HepG2 (cell line): Measurements from ENCODE around the gene OTOG. TPM values are rescaled to one million over a fixed set of nuclear protein-coding genes. Genes with fewer than 3 reads are reported as not detected.

Source experiments
- ATAC-seq: fragments of 200-7000 bp; cut with Tn5 transposase; 3 replicates; pipeline ENCODE4 v1.9.1; 2020; ENCODE audit warnings: mild to moderate bottlenecking, moderate library complexity
- BruUV-seq: library from RNA; stranded (reverse); fragments of 400-500 nt; replicated peaks from 2 replicates; lab custom pipeline; 2021; lab: Mats Ljungman, UMichigan
- CTCF ChIA-PET: fragments of 300-600 bp; formaldehyde crosslinking; extraction: SDS; loops from one replicate; lab custom pipeline; 2021; ENCODE audit warnings: low total read pairs, inconsistent platforms, low intra/inter-chr PET ratio; lab: Yijun Ruan, JAX
- POLR2A ChIA-PET: fragments of 350-600 bp; sonication (Branson Sonifier 250); formaldehyde crosslinking; loops from one replicate; lab custom pipeline; 2020; ENCODE audit warnings: antibody characterized with exemption, inconsistent platforms; lab: Yijun Ruan, JAX
- DNase-seq: peaks from one replicate; pipeline ENCODE4 v3.0.0-alpha.2; 2015; ENCODE audit warnings: low spot score
- FAIRE-seq: peaks from 3 replicates; lab custom pipeline; 2011; peaks lifted over from hg19 to GRCh38; lab: Jason Lieb, UNC
- H2AFZ ChIP-seq: one replicate; pipeline ENCODE4 v1.6.1; 2011; ENCODE audit warnings: low read length, inconsistent platforms
- H3K27ac ChIP-seq: fragments of 300-600 bp; 3 replicates; pipeline ENCODE4 v1.8.0; 2011; ENCODE audit warnings: mixed run types, mild to moderate bottlenecking, mixed read lengths, low read length, inconsistent platforms; ENCODE audit not compliant: insufficient read depth; ENCODE audit errors: extremely low read length
- H3K27me3 ChIP-seq, 2 experiments: fragments of 200-600 bp in 1 of 2; 2 replicates in 1 of 2; 3 replicates in 1 of 2; pipeline versions ENCODE4 v1.6.0 to v1.8.0; 2011; ENCODE audit warnings: low read length in 2 of 2, mild to moderate bottlenecking in 2 of 2, moderate library complexity in 2 of 2, inconsistent platforms in 1 of 2; ENCODE audit not compliant: insufficient read depth in 2 of 2, control insufficient read depth in 1 of 2
- H3K36me3 ChIP-seq, 2 experiments: fragments of 200-600 bp in 1 of 2; replicated peaks in 1 of 2; 2 replicates in 1 of 2; 3 replicates in 1 of 2; pipeline versions ENCODE4 v1.5.1 to v1.8.0; 2011; ENCODE audit warnings: low read length in 2 of 2, inconsistent platforms in 1 of 2; ENCODE audit not compliant: insufficient read depth in 2 of 2, control insufficient read depth in 1 of 2
- H3K4me1 ChIP-seq: 2 replicates; pipeline ENCODE4 v1.5.1; 2012; ENCODE audit warnings: low read length, inconsistent platforms; ENCODE audit not compliant: insufficient read depth
- H3K4me2 ChIP-seq: 2 replicates; pipeline ENCODE4 v1.6.0; 2011; ENCODE audit warnings: low read depth, low read length, inconsistent platforms
- H3K4me3 ChIP-seq, 3 experiments: fragments of 200-600 bp in 1 of 3; sonication (generic), shearing (Covaris generic) in 1 of 3; replicated peaks in 1 of 3; 2 replicates each; pipeline ENCODE4 v1.5.1; 2011 to 2016; ENCODE audit warnings: low read length in 3 of 3, inconsistent platforms in 2 of 3, low read depth in 2 of 3, mild to moderate bottlenecking in 2 of 3, control low read depth in 1 of 3, mixed read lengths in 1 of 3; ENCODE audit not compliant: insufficient read depth in 1 of 3
- H3K79me2 ChIP-seq: one replicate; pipeline ENCODE4 v1.6.1; 2011; ENCODE audit warnings: low read length, inconsistent platforms; ENCODE audit not compliant: insufficient read depth
- H3K9ac ChIP-seq: 2 replicates; pipeline ENCODE4 v1.6.0; 2011; ENCODE audit warnings: mild to moderate bottlenecking, low read depth, low read length, inconsistent platforms; ENCODE audit not compliant: insufficient read depth
- H3K9me3 ChIP-seq: 2 replicates; pipeline ENCODE4 v1.5.1; 2012; ENCODE audit warnings: mild to moderate bottlenecking, low read length
- H4K20me1 ChIP-seq: 2 replicates; pipeline ENCODE4 v1.6.0; 2011; ENCODE audit warnings: inconsistent platforms, mild to moderate bottlenecking, low read length, moderate library complexity; ENCODE audit not compliant: insufficient read depth
- ARID5B ChIP-seq: IDR thresholded peaks from 2 replicates; pipeline ENCODE4 v1.4.0; 2020; ENCODE audit warnings: mild to moderate bottlenecking, missing genetic modification reagents
- CREBL2 ChIP-seq: sonication (generic); formaldehyde crosslinking; IDR thresholded peaks from 2 replicates; pipeline ENCODE4 v1.8.1; 2023; ENCODE audit warnings: missing genetic modification reagents, mild to moderate bottlenecking, borderline replicate concordance
- KDM4B ChIP-seq: sonication (generic); formaldehyde crosslinking; IDR thresholded peaks from 2 replicates; pipeline ENCODE4 v1.4.0; 2020; ENCODE audit warnings: missing genetic modification reagents
- MAZ ChIP-seq, 2 experiments: sonication (generic) in 1 of 2; formaldehyde crosslinking in 1 of 2; IDR thresholded peaks; 2 replicates each; pipeline versions ENCODE4 v1.5.0 to v1.6.1; 2012 to 2020; ENCODE audit warnings: low read depth in 2 of 2, mild to moderate bottlenecking in 2 of 2, borderline replicate concordance in 1 of 2, improper control_type of control experiment in 1 of 2, low read length in 1 of 2, missing genetic modification reagents in 1 of 2, moderate library complexity in 1 of 2
- NPAS2 ChIP-seq: sonication (generic); formaldehyde crosslinking; IDR thresholded peaks from 2 replicates; pipeline ENCODE4 v1.8.0; 2022; ENCODE audit warnings: mild to moderate bottlenecking, missing genetic modification reagents, borderline replicate concordance
- SALL1 ChIP-seq: sonication (generic); formaldehyde crosslinking; IDR thresholded peaks from 2 replicates; pipeline ENCODE4 v1.8.0; 2022; ENCODE audit warnings: mild to moderate bottlenecking, missing genetic modification reagents
- TEF ChIP-seq: sonication (generic); formaldehyde crosslinking; IDR thresholded peaks from 2 replicates; pipeline ENCODE4 v1.5.0; 2020; ENCODE audit warnings: missing genetic modification reagents
- TOPORS ChIP-seq: sonication (generic); formaldehyde crosslinking; IDR thresholded peaks from 2 replicates; pipeline ENCODE4 v1.8.0; 2023; ENCODE audit warnings: mild to moderate bottlenecking, missing genetic modification reagents
- WIZ ChIP-seq: sonication (generic); formaldehyde crosslinking; IDR thresholded peaks from 2 replicates; pipeline ENCODE4 v1.5.1; 2020; ENCODE audit warnings: mild to moderate bottlenecking, missing genetic modification reagents
- ZNF317 ChIP-seq: sonication (generic); formaldehyde crosslinking; IDR thresholded peaks from 2 replicates; pipeline ENCODE4 v1.5.0; 2020; ENCODE audit warnings: mild to moderate bottlenecking, missing genetic modification reagents
- ZNF446 ChIP-seq: sonication (generic); formaldehyde crosslinking; IDR thresholded peaks from 2 replicates; pipeline ENCODE4 v1.5.0; 2020; ENCODE audit warnings: mild to moderate bottlenecking, missing genetic modification reagents
- ZNF616 ChIP-seq: sonication (generic); formaldehyde crosslinking; IDR thresholded peaks from 2 replicates; pipeline ENCODE4 v1.5.0; 2020; ENCODE audit warnings: low read depth, mild to moderate bottlenecking, missing genetic modification reagents
- ZNF749 ChIP-seq: sonication (generic); formaldehyde crosslinking; IDR thresholded peaks from 2 replicates; pipeline ENCODE4 v1.8.0; 2022; ENCODE audit warnings: mild to moderate bottlenecking, missing genetic modification reagents, moderate library complexity, borderline replicate concordance
- ZNF75D ChIP-seq: sonication (generic); formaldehyde crosslinking; IDR thresholded peaks from 2 replicates; pipeline ENCODE4 v1.8.1; 2023; ENCODE audit warnings: missing genetic modification reagents, mild to moderate bottlenecking, borderline replicate concordance
- ZNF772 ChIP-seq: sonication (generic); formaldehyde crosslinking; IDR thresholded peaks from 2 replicates; pipeline ENCODE4 v1.5.0; 2020; ENCODE audit warnings: mild to moderate bottlenecking, missing genetic modification reagents
- in situ Hi-C: cut with HindIII; loops from 2 replicates; pipeline ENCODE4 v1.10.0; 2017; ENCODE audit warnings: low pct_unique_long_range_greater_than_20kb; ENCODE audit not compliant: extremely low pct_ligation_motif_present
- intact Hi-C: fragments of 100-400 bp; cut with micrococcal nuclease; formaldehyde crosslinking; loops from one replicate; pipeline ENCODE4 v1.10.0; 2022; ENCODE audit not compliant: unreplicated experiment
- polyA plus RNA-seq, 8 experiments: library from polyadenylated mRNA; depleted of rRNA in 3 of 8; stranded (reverse) in 7 of 8; unstranded in 1 of 8; fragments of >200 nt; fragmentation: Illumina TruSeq in 4 of 8; extraction: Trizol in 4 of 8; gene quantifications; 2 replicates each; pipeline versions ENCODE4 v1.2.1 to v1.2.3, GENCODE V29; 2011 to 2016; ENCODE audit warnings: low read depth in 4 of 8, missing spikeins in 1 of 8, mixed read lengths in 1 of 8; ENCODE audit not compliant: insufficient read depth in 1 of 8
- total RNA-seq, 5 experiments: library from RNA; depleted of rRNA; stranded (reverse); fragments of >200 nt; fragmentation: Illumina TruSeq; extraction: Trizol; gene quantifications; 2 replicates each; pipeline ENCODE4 v1.2.3, GENCODE V29; 2016; ENCODE audit warnings: low read depth in 1 of 5

The OTOG gene
- total and polyA plus RNA-seq, 2 of the 13 experiments (the other 11 are each of a cell fraction or from before 2014, with no cell fraction given) = not detected

- FAIRE-seq (no peak), ATAC-seq (peak; percentile 75)
- no peaks in the 10 kb centered on the region for H3K79me2 ChIP-seq
- no peaks in the 10 kb centered on the region for H3K36me3 ChIP-seq
- H3K27me3 ChIP-seq = peaks cover 8 to 14% of the 10 kb centered on the region in 2 experiments; a peak in 3 of 5 replicates
- TF ChIP-seq ZNF772 (no peak), KDM4B (CRISPR knock-in tag) (no peak), SALL1 (CRISPR knock-in tag) (no peak), ZNF446 (CRISPR knock-in tag) (no peak), ZNF317 (no peak), TOPORS (no peak), ZNF616 (CRISPR knock-in tag) (no peak), NPAS2 (CRISPR knock-in tag) (no peak), TEF (CRISPR knock-in tag) (no peak), WIZ (CRISPR knock-in tag) (no peak), ZNF749 (CRISPR knock-in tag) (no peak), CREBL2 (CRISPR knock-in tag) (no peak), MAZ (IDR thresholded peaks at IDR 0.05; ENCODE audit: borderline replicate concordance, low read depth, low read length) (no peak), MAZ (CRISPR knock-in tag; IDR thresholded peaks at IDR 0.05; ENCODE audit: low read depth) (no peak), ZNF75D (CRISPR knock-in tag) (no peak), ARID5B (CRISPR knock-in tag) (no peak)
- TF ChIP-seq, all 625 proteins: peak for 0
- POLR2A ChIA-PET = no interaction called here
- intact Hi-C loops (no loop called here), in situ Hi-C loops (no loop called here)
- Histone ChIP-seq H4K20me1 (no peaks in the 10 kb centered on the region), H3K4me3 (no peak overlapping the region), H2AFZ (no peak overlapping the region), H3K4me1 (0 out of 2 replicates have a peak, but pooled peaks cover 7% of the 10 kb centered on the region), H3K27ac (no peak overlapping the region), H3K9ac (no peak overlapping the region), H3K4me2 (no peak overlapping the region), H3K9me3 (no peaks in the 10 kb centered on the region)
- CTCF ChIA-PET = no interaction called here
- DNase-seq = no peak
- BruUV-seq = no TSS peak
Measured at GRCh38 chr11:17563231-17563646, 16.2 kb downstream of the OTOG start.
